HG03442 (cell line): ENCODE results near the gene STX16.

Experiments used
- ATAC-seq: cut with Tn5 transposase; IDR thresholded peaks from one replicate; pipeline ENCODE4 v1.9.1; 2021; ENCODE audit warnings: mild to moderate bottlenecking, moderate library complexity; ENCODE audit not compliant: unreplicated experiment

STX16 gene

DNA sequence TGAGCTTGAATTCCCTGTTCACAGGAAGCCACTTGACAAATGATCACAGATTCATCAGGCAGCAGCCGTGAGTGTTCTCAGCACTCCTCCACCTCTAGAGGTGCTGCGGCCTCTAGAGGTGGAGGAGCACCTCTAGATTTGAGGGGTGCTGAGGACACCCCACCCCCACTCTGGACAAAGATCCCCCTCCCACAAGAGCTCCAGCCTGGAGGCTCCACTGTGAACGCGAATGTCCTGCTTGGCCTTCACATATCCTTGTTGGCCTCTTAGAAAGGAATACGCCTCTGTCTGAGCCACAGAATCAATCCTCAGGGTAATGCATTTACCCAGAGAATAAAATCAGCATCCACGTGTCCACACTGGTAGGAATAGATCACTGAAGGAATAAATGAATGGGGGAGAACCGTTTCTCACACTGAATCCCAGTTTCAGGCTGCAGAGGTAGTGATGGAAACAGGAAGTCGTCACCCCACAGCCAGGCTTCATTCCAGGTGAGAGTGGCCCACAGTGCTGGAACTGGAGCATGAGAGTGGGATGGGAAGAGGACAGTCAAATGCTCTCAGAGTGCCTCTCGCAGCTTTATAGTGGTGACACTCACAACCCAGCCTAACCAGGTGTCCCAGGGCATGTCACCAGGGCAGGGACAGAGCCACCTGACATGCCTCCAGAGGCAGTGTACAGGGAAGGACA lies 58.1 kb downstream of the STX16 start:
- ATAC-seq: no peak

DNA sequence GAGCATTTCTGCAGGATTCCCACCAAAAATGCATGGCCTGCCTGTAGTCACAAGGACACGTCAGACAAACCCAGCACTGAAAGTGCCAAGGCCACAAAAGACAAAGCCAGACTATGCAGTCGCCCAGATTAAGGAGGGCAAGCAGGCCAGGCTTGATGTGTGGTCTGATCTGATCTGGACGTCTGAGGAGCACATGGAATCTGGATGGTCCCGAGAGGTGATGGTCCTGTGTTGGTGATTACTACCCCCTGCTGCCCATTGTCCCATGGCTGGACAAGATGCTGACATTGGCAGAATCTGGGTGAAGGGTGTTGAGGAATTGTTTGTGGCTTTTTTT lies 58.6 kb downstream of the STX16 start:
- no peak for ATAC-seq

DNA sequence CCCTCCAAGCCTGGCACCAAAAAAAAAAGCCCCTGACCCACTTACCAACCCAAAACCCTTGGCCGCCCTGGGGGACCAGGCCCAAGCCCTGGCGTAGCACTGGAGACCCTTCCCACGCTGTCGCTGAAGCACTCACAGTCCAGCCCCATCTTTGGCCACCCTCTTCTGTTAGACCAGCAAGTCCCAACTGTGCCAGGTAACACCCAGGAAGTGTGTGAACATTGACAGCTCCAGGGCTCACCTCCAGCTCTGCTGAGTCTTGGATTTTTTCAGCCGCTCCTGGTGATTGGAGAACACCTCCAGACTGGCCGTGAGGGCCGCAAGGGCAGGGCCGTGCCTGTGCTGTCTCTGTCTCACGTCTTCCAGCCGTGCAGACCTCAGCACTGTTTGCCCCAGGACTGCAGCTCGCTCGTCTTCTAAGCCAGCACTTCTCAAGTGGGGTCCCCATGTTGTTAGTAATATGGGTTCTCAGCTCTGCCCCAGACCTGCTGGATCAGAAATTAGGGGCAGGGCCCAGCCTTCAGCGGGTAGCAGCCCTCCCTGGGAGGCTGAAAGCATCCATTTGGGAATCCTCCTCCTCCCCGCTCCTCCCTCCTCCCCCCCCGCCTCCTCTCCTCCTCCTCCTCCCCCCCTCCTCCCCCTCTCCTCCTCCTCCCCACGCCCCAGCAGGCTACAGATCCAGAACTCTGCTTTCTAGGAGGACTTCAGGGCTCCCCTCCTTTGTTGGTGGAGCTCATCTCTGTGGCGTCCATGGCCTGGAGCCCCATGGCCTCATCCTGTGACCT lies 59.6 kb downstream of the STX16 start:
- no peak for ATAC-seq

DNA sequence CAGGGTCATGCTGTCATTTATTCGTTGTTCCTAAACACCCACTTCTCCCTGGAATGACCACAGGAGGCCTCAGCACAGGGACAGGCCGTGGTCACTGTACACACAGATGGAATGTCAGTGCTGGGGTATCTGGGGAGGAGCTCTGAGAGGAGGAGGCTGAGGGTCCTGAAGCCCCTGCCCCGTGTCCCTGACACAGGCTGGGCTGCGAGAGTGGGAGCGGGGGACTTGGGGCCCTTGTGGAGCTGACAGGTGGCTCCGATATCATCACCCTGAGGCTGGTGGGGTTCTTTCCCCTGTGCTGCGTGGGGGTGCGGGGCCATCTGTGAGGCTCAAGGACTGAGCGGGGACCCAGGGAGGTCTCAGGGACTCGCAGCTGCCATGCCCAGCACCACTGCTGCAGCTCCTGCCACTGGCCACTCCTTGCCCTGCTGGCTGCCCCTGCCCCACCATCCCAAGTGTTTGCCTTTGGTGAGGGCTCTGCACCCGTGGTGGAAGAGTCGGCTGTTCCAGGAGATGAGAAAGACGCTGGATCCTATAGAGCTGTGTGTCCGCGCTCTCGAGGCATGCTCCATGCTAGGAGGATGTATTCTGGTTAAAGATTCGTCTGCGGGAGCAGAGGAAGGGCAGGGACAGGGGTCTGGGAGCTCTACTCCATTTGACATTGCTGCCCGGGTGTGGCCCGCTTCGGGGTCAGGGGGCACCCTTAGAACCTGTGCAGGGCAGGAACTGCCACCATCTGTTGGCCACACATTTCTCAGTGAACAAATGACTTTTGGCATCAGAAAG lies 60.4 kb downstream of the STX16 start:
- no peak for ATAC-seq

DNA sequence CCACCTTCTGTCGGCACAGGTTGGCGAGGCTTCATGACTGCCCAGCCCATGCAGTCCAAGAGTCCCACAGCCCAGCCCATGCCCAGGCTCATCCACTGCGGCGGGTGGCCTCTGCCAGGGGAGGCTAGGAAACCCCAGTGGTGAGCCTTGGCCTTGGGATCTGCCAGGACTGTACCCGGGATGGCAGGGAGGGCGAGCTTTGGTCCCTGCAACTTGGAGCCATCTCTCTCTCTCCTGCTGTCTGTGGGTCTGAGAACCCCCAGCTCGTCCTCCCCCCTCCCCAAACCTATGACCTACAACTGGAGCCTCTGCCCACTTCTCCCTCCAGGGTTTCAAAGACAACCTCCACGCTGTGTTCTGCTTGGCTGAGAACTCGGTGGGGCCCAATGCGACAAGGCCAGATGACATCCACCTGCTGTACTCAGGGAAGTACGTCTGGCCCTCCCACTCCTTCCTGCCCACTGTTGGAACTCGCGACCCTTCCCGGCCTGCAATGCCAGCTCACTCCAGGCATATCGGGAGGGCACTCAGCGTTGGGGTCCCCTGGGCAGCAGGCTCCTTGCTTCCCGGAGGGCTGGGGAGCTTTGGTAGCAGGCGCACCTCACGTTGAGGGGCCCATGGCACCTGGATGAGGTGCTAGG lies 61.2 kb downstream of the STX16 start:
- no peak for ATAC-seq

DNA sequence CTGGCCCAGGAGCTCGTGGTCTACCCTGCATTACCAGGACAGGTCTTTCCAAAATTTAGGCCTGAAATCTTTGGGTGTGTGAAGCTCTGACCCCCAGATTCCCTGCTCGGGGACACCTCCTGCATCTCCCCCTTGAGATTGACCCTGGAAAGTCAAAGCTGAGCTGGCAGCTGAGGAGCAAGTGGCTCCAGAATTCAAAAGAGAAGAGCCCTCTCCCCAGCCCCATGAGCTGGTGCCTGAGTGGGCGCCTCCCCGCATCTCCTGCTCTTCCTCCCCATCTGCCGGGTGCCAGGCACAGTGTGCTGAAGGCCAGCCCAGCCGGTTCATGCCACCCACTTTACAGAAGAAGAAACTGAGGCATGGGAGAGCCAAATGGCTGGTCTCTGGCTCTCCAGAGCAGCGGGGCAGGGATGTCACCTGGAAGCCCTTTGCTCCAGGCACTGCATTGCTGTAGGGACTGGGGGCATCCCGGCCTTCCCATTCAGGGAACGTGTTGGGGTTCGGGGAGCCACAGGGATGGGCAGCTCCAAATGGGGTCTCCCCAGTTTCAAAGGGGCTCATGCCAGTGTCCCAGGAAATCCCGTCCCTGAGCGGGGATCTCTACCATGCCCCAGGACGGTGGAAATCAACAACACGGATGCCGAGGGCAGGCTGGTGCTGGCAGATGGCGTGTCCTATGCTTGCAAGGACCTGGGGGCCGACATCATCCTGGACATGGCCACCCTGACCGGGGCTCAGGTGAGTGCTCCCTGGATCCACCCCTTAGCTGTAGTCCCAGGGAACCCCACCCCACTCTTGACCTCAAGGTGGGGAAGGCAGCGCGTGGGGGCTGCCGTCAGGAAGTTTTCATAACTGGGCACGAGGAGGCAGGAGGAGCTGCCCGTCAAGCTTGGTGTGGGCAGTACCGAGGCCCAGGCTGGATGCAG lies 62.0 kb downstream of the STX16 start:
- no peak for ATAC-seq

DNA sequence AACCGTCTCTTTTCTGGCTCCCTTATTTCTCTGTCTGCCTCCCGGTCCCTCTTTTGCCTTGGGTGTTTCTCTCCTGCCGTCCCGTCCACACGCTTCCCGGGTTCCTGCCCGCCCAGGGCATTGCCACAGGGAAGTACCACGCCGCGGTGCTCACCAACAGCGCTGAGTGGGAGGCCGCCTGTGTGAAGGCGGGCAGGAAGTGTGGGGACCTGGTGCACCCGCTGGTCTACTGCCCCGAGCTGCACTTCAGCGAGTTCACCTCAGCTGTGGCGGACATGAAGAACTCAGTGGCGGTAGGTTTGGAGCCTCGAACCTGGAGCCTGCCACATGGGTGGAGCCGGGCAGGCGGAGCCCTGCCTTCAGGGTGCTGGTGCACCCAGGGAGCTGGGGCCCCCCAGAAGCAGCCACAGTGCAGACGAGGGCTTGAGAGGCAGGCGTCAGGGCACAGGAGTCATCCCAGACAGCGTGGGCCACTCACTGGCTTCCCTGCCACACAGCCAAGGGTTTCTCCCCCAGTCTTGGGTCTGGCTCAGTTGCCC lies 62.8 kb downstream of the STX16 start:
- no peak for ATAC-seq

DNA sequence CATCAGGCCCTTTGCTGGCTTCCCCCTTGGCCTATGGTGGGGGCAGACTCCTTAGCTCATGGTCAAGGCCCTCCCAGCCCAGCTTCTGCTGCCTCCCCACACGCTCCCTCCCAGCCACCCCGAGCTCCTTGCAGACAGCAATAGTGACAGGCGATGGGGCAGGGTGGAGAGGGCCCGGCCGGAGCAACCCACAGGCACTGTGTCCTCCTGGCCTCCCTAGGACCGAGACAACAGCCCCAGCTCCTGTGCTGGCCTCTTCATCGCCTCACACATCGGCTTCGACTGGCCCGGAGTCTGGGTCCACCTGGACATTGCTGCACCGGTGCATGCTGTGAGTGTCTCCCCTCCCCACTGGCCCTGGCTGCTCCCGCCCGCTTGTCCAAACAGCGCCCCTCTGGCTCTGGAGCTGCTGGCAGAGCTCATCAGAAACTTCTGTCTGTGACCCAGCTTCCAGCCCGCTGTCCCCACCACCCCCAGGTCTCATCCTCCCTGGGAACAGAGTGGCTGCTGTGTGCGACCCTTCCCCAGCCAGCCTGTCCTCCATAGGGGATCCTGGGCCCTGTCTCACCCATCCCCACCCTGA lies 63.3 kb downstream of the STX16 start:
- no peak for ATAC-seq

DNA sequence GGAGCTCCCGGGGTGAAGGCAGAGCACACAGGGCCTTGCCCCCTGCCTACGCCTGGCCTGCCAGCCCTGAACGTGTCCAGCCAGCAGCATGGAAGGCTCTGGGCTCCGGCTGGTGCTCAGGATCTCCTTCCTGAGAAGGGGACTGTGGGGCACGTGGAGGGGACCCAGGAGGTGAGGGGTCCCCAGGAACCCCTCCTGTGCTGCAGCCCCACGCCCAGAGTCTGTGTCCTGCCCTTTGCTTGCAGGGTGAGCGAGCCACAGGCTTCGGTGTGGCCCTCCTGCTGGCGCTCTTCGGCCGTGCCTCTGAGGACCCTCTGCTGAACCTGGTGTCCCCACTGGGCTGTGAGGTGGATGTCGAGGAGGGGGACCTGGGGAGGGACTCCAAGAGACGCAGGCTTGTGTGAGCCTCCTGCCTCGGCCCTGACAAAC lies 63.9 kb downstream of the STX16 start:
- no peak for ATAC-seq

DNA sequence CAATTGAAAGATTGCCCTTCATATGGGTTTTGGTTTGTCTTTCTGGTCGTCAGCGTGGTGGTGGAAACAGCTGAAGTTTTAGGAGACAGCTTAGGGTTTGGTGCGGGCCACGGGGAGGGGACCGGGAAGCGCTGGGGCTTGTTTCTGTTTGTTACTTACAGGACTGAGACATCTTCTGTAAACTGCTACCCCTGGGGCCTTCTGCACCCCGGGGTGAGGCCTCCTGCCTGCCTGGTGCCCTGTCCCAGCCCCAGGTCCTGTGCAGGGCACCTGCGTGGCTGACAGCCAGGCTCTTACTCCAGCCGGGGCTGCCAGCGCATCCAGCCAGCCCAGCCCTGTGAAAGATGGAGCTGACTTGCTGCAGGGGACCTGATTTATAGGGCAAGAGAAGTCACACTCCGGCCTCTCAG lies 64.3 kb downstream of the STX16 start:
- no peak for ATAC-seq

DNA sequence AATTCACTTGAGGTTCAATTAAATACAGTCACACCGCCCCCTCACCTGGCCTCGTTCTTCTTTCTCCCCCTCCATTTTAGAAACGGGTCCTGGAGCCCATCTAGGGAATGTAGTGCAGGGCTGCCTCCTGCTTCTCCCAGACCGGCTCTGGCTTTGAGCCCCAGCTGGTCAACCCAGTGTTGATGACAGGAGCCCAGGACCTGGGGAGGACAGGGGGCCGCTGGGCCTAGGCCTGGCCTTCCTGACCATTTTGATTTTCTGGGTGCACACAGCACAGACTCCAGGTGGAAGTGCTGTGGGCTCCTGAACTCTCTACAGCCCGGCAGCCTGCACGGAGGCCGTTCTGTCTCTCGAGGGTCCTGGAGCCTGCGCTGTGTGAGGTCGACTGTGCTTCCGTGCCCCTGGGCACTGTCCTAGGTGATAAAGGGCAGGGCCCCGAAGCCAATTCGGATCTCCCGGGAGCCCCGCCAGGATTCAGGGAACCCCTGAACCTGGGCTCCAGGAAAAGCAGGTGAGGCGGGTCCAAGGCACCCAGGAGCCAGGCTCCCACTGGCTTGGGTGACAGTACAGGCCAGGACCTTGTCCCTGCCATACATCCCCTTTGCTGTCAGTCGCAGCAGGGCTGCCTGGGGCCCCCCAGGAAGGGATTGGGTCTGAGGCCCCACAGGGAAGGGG lies 64.9 kb downstream of the STX16 start:
- no peak for ATAC-seq

DNA sequence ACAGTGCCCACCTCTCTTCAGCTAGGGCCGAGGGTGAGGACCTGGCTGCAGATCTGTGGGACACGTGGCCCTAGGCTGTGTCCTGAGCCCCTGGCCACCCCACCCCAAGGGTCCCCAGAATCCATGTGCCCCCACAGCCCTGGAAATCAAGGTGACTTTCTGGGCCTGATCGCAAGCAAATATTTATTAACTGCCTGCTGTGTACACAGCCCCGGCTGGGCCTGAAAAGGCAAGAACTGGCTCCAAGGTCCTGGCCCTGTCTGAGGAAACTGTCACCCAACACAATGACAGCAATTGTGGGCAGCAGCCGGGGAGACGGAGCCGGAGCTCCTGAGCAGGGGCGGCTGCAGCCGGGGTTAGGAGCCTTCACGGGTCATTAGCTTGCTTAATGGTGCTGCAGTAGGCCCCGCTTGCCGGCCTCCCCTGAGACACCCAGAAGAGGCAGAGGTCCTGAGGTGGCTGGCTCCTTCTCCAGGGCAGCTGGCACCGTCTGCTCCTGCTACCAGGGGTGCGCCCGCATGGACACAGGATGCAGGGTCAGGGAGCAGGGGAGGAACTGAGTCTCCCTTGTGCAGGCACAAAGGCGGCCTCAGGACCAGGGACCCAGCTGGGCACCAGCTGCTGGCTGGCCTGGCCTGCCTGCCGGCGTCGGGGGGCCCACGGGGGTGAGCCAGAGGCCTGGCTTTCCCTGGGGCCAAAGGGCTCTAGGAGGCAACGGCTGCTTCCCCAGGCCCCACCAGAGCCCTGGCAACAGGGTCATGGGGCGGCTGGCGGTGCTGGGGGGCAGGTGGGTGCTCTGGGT lies 65.6 kb downstream of the STX16 start:
- no peak for ATAC-seq

DNA sequence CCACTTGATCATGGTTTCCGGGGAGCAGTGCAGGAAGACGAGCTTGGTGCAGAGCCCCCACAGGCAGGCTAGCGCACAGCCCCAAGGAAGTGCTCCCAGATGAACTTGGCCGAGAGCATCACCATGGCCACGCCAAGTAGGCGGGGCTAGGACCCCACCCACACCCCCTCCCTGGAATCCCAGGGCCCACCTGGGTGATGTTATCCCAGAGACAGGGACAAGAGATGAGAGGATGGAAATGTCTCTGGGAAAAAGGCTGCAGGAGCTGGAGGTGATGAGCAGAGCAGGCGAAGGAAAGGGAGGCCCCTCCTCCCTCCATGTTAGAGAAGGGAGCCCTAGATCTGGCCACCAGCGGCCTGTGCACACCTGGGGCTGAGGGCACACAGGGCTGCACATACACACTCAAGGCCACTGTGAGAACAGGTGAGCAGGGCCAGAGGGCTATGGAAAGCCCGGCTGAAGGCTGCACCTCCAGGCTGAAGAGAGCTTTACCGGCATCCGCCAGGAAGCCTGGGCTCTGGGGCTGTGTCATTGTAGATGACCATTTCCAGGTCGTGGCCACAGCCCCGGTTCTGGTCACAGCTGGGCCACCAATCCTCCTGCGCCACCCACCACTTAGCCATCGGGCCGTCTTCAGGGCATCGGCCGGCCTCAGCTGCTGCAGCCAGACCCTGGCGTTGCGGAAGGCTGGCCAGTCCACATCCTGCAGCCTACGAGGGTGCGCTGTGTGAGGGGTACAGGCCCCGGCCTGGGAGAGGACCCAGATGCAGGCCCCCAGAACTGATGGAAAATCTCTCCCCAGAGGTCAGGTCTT lies 66.4 kb downstream of the STX16 start:
- ATAC-seq: no peak

DNA sequence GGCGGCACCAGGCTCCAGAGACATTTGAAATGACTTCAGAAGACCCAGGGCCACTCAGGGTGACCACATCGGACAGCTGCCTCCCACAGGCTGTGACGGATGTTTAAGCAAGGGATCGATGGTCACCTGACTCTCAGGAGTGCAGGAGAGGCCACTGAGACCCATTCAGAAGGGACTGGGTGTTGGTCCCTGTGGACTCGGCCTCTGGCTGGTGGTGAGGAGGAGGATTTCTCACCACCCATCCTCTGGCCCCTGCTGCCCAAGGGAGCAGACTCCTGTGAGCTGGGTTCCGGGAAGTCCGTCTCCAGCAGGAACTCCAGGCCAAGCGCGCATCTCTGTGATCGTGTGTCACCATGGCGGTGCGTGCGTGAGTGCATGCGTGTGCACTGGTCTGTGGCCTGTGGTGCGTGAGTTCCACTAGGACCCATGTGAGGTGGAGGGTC lies 67.1 kb downstream of the STX16 start:
- ATAC-seq: no peak

DNA sequence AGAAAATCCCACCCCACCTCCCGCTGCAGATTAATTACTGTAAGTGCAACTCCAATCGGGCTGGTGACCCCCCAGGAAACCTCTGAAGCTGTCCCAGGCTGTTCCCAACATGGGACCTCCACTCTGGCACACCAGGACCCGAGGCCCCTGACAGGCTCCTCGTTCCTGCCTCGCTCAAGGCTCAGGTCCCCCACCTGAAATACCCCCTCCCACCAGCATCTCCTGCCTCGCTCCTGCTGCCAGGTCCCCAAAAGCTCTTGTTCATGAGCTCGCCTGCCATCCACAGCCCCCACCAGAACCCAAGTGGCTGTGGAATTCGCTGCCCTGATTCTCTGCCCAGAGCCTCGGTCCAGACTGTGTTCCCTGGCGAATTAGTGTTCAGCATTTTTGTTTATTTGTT lies 67.6 kb downstream of the STX16 start:
- no peak for ATAC-seq

DNA sequence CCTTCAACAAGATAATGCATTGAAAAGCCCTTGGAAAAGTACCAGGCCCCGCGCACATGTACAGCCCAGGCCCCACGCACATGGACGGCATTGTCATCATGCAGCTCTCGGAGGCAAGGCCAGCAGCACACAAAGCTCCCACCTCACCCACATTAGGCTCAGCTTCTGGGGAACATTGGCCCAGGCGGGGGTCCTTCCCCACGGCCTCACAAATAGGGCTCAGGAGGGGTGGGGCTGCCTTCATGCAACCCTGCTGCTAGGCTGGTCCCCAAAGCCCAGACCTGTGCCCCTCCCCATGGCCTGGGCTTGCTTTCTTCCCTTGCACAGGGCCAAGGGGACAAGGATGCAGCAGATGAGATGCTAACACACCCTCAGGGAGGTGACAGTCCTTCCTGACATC lies 68.2 kb downstream of the STX16 start:
- ATAC-seq: no peak

DNA sequence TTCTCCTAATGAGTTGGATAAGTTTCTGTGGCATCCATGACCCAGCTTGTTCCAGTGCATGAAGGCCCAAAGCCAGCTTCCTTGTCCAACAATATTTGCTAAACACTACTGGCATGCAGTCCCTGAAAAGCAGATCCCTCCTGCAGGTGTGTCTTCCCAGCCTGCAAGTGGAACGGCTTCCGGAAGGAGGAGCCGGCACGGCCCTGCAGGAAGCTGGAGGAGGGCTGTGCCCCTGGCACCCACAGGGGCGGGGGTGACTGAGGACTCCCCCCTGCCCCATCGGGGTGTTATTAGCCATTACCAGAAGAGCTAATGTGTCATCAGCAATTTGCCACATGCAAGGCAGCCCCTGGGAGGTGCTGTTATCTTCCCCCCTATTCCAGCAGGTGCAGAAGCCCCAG lies 68.9 kb downstream of the STX16 start:
- ATAC-seq: no peak
